Upper lobe of left lung (tissue), 4 donors: ENCODE data around the gene SH3GL3.

Source experiments
- EP300 ChIP-seq, 4 donors: sonication (generic); formaldehyde crosslinking; IDR thresholded peaks; one replicate each; pipeline ENCODE4 v1.5.1; 2017; ENCODE audit warnings: antibody characterized with exemption in 4 of 4, control low read depth in 2 of 4
- TF ChIP-seq, protein P1 (sequence below), 6 experiments: fragments of 450-650 bp in 4 of 6; fragments of 200-600 bp in 2 of 6; sonication (generic) in 2 of 6; IDR thresholded peaks; one replicate each; pipeline ENCODE4 v1.5.1; 2016 to 2019; ENCODE audit warnings: antibody characterized with exemption in 6 of 6

DNA sequence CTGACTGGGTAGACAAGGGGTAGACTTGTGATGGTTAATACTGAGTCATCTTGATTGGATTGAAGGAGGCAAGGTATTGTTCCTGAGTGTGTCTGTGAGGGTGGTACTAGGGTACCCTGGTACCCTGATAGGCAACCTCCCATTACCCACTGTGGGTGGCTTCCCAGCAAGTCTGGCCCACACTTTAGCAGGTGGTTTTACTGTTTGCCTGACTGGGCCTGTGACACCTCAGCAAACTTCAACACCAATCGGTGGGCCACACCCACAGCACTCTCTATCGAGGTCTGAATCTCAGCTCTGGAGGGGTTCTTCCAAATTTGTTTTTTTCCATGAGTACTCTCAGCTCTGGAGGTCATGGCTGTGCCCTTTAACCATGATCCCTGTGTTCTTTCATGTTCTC is 24.6 kb upstream of the SH3GL3 start:
- TF ChIP-seq, protein P1, sequence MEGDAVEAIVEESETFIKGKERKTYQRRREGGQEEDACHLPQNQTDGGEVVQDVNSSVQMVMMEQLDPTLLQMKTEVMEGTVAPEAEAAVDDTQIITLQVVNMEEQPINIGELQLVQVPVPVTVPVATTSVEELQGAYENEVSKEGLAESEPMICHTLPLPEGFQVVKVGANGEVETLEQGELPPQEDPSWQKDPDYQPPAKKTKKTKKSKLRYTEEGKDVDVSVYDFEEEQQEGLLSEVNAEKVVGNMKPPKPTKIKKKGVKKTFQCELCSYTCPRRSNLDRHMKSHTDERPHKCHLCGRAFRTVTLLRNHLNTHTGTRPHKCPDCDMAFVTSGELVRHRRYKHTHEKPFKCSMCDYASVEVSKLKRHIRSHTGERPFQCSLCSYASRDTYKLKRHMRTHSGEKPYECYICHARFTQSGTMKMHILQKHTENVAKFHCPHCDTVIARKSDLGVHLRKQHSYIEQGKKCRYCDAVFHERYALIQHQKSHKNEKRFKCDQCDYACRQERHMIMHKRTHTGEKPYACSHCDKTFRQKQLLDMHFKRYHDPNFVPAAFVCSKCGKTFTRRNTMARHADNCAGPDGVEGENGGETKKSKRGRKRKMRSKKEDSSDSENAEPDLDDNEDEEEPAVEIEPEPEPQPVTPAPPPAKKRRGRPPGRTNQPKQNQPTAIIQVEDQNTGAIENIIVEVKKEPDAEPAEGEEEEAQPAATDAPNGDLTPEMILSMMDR (IDR thresholded peaks at IDR 0.05): no peak
- TF ChIP-seq EP300 (IDR thresholded peaks at IDR 0.05): no peak
